ENCODE measurements around the gene RHOT2. TPM values are rescaled to one million over a fixed set of nuclear protein-coding genes. Genes with fewer than 3 reads are reported as not detected.
A peak's percentile ranks its signal among the peaks of the same experiment; 100 is the strongest.

The RHOT2 gene
- total RNA-seq, 1 donor from 2014 or later: 93.2 TPM

GRCh38 chr16:634051-634670 lies 33.8 kb upstream of the RHOT2 start:
- Mint-ChIP-seq H3K4me1 (ENCODE audit: low read depth, unreplicated experiment) (no peaks in the 10 kb centered on the region), H3K27me3 (ENCODE audit: low read depth, unreplicated experiment) (no peaks in the 10 kb centered on the region), H3K4me3 (ENCODE audit: unreplicated experiment) (peak overlapping the region; percentile 57), H3K27ac (ENCODE audit: unreplicated experiment) (no peak overlapping the region), H3K9me3 (ENCODE audit: unreplicated experiment) (no peaks in the 10 kb centered on the region), H3K36me3 (ENCODE audit: low read depth, unreplicated experiment) (no peaks in the 10 kb centered on the region)
- H3K27ac ChIP-seq (ENCODE audit: low read depth, low read length): no peak overlapping the region
- H3K9me3 ChIP-seq (ENCODE audit: insufficient read depth, low read depth, low read length): no peaks in the 10 kb centered on the region
- FAIRE-seq (no peak), DNase-seq (ENCODE audit: low read depth) (no peak)
- H3K79me2 ChIP-seq (ENCODE audit: insufficient read depth, low read length): peaks cover 15% of the 10 kb centered on the region
- peaks cover 11% of the 10 kb centered on the region for H3K4me1 ChIP-seq (ENCODE audit: insufficient read depth, low read length)
- no peaks in the 10 kb centered on the region for H3K36me3 ChIP-seq (ENCODE audit: insufficient read depth, low read length)
- H3K4me3 ChIP-seq (ENCODE audit: insufficient read depth, low read depth, low read length): no peak overlapping the region
- H2AFZ ChIP-seq (ENCODE audit: low read depth, low read length): no peak overlapping the region
- TF ChIP-seq CTCF (IDR thresholded peaks at IDR 0.05; ENCODE audit: insufficient read depth, low read depth, low read length) (no peak), EZH2 (IDR thresholded peaks at IDR 0.05; ENCODE audit: insufficient read depth, low read length) (no peak)
- H3K27me3 ChIP-seq (ENCODE audit: insufficient read depth, low read length): no peaks in the 10 kb centered on the region
- H3K4me2 ChIP-seq (ENCODE audit: low read length): no peak overlapping the region
- H4K20me1 ChIP-seq (ENCODE audit: insufficient read depth, low read length): peaks cover 14% of the 10 kb centered on the region
- no peak overlapping the region for H3K9ac ChIP-seq (ENCODE audit: low read length)

- Mint-ChIP-seq H3K27me3 (ENCODE audit: low read depth, unreplicated experiment) (no peaks in the 10 kb centered on the region), H3K4me1 (ENCODE audit: low read depth, unreplicated experiment) (no peaks in the 10 kb centered on the region), H3K9me3 (ENCODE audit: unreplicated experiment) (no peaks in the 10 kb centered on the region), H3K36me3 (ENCODE audit: low read depth, unreplicated experiment) (no peaks in the 10 kb centered on the region), H3K27ac (ENCODE audit: unreplicated experiment) (no peak overlapping the region), H3K4me3 (ENCODE audit: unreplicated experiment) (peak overlapping the region; percentile 57)
- H3K79me2 ChIP-seq (ENCODE audit: insufficient read depth, low read length): peaks cover 15% of the 10 kb centered on the region
- peaks cover 11% of the 10 kb centered on the region for H3K4me1 ChIP-seq (ENCODE audit: insufficient read depth, low read length)
- no peaks in the 10 kb centered on the region for H3K9me3 ChIP-seq (ENCODE audit: insufficient read depth, low read depth, low read length)
- H4K20me1 ChIP-seq (ENCODE audit: insufficient read depth, low read length): peaks cover 14% of the 10 kb centered on the region
- H3K9ac ChIP-seq (ENCODE audit: low read length): peak overlapping the region; percentile 81
- DNase-seq (ENCODE audit: low read depth) (no peak), FAIRE-seq (no peak)
- no peak overlapping the region for H3K27ac ChIP-seq (ENCODE audit: low read depth, low read length)
- H2AFZ ChIP-seq (ENCODE audit: low read depth, low read length): no peak overlapping the region
- no peak for TF ChIP-seq CTCF (IDR thresholded peaks at IDR 0.05; ENCODE audit: insufficient read depth, low read depth, low read length)
- no peak for TF ChIP-seq EZH2 (IDR thresholded peaks at IDR 0.05; ENCODE audit: insufficient read depth, low read length)
- H3K4me3 ChIP-seq (ENCODE audit: insufficient read depth, low read depth, low read length): peak overlapping the region; percentile 80
- H3K27me3 ChIP-seq (ENCODE audit: insufficient read depth, low read length): no peaks in the 10 kb centered on the region
- no peaks in the 10 kb centered on the region for H3K36me3 ChIP-seq (ENCODE audit: insufficient read depth, low read length)
- peak overlapping the region; percentile 90 for H3K4me2 ChIP-seq (ENCODE audit: low read length)
Measured at GRCh38 chr16:634996-635395, 32.9 kb upstream of the RHOT2 start.

- FAIRE-seq (no peak), DNase-seq (ENCODE audit: low read depth) (no peak)
- Mint-ChIP-seq H3K36me3 (ENCODE audit: low read depth, unreplicated experiment) (no peaks in the 10 kb centered on the region), H3K4me1 (ENCODE audit: low read depth, unreplicated experiment) (no peaks in the 10 kb centered on the region), H3K9me3 (ENCODE audit: unreplicated experiment) (no peaks in the 10 kb centered on the region), H3K4me3 (ENCODE audit: unreplicated experiment) (peak overlapping the region; percentile 75), H3K27ac (ENCODE audit: unreplicated experiment) (no peak overlapping the region), H3K27me3 (ENCODE audit: low read depth, unreplicated experiment) (no peaks in the 10 kb centered on the region)
- H2AFZ ChIP-seq (ENCODE audit: low read depth, low read length): peak overlapping the region; percentile 93
- H3K4me2 ChIP-seq (ENCODE audit: low read length): peak overlapping the region; percentile 90
- H3K79me2 ChIP-seq (ENCODE audit: insufficient read depth, low read length): peaks cover 15% of the 10 kb centered on the region
- H3K27me3 ChIP-seq (ENCODE audit: insufficient read depth, low read length): no peaks in the 10 kb centered on the region
- peak overlapping the region; percentile 81 for H3K9ac ChIP-seq (ENCODE audit: low read length)
- H3K4me3 ChIP-seq (ENCODE audit: insufficient read depth, low read depth, low read length): peak overlapping the region; percentile 80
- peaks cover 14% of the 10 kb centered on the region for H4K20me1 ChIP-seq (ENCODE audit: insufficient read depth, low read length)
- TF ChIP-seq CTCF (IDR thresholded peaks at IDR 0.05; ENCODE audit: insufficient read depth, low read depth, low read length): no peak
- TF ChIP-seq EZH2 (IDR thresholded peaks at IDR 0.05; ENCODE audit: insufficient read depth, low read length): no peak
- H3K36me3 ChIP-seq (ENCODE audit: insufficient read depth, low read length): no peaks in the 10 kb centered on the region
- H3K27ac ChIP-seq (ENCODE audit: low read depth, low read length): peak overlapping the region; percentile 81
- H3K4me1 ChIP-seq (ENCODE audit: insufficient read depth, low read length): peaks cover 10% of the 10 kb centered on the region
- H3K9me3 ChIP-seq (ENCODE audit: insufficient read depth, low read depth, low read length): no peaks in the 10 kb centered on the region
Measured at GRCh38 chr16:635573-636205, 32.2 kb upstream of the RHOT2 start.
